Calu3 (cell line): ENCODE data around the gene TNF. TPM values are rescaled to one million over a fixed set of nuclear protein-coding genes. Genes with fewer than 3 reads are reported as not detected.
A peak's percentile ranks its signal among the peaks of the same experiment; 100 is the strongest.

Source experiments
- BruUV-seq: library from RNA; stranded (reverse); fragments of 400-500 nt; replicated peaks from 2 replicates; lab custom pipeline; 2021; lab: Mats Ljungman, UMichigan
- CTCF ChIA-PET: fragments of 300-600 bp; sonication (Branson Sonifier 250); formaldehyde crosslinking; loops from one replicate; lab custom pipeline; 2022; ENCODE audit warnings: antibody characterized with exemption; lab: Charles Lee
- DNase-seq: peaks from one replicate; pipeline ENCODE4 v3.0.0; 2022
- H3K27ac Mint-ChIP-seq: one replicate; pipeline ENCODE4 v1.8.0; 2022; ENCODE audit warnings: mixed read lengths; ENCODE audit not compliant: unreplicated experiment
- H3K27me3 Mint-ChIP-seq: one replicate; pipeline ENCODE4 v1.8.0; 2022; ENCODE audit warnings: mixed read lengths; ENCODE audit not compliant: unreplicated experiment
- H3K36me3 Mint-ChIP-seq: one replicate; pipeline ENCODE4 v1.8.0; 2022; ENCODE audit warnings: mild to moderate bottlenecking, moderate library complexity, mixed read lengths; ENCODE audit not compliant: insufficient read depth, unreplicated experiment
- H3K4me1 Mint-ChIP-seq: one replicate; pipeline ENCODE4 v1.8.0; 2022; ENCODE audit warnings: mild to moderate bottlenecking, low read depth, mixed read lengths; ENCODE audit not compliant: unreplicated experiment
- H3K4me3 Mint-ChIP-seq: one replicate; pipeline ENCODE4 v1.8.0; 2022; ENCODE audit warnings: mild to moderate bottlenecking, low read depth, moderate library complexity, mixed read lengths; ENCODE audit not compliant: unreplicated experiment
- H3K9me3 Mint-ChIP-seq: one replicate; pipeline ENCODE4 v1.8.0; 2022; ENCODE audit warnings: low read depth, mixed read lengths; ENCODE audit not compliant: unreplicated experiment
- intact Hi-C: fragments of 100-400 bp; cut with micrococcal nuclease; formaldehyde crosslinking; loops from one replicate; pipeline ENCODE4 v1.10.0; 2022; ENCODE audit not compliant: unreplicated experiment
- total RNA-seq: library from RNA; stranded (reverse); gene quantifications from 2 replicates; pipeline ENCODE4 v1.2.3, GENCODE V29; 2022
- TF ChIP-seq, protein P1 (sequence below): fragments of 200-600 bp; IDR thresholded peaks from one replicate; pipeline ENCODE4 v1.8.0; 2022; ENCODE audit warnings: antibody characterized with exemption; ENCODE audit not compliant: unreplicated experiment

The TNF gene
- total RNA-seq, 1 experiment from 2014 or later: 0.68 TPM

DNA sequence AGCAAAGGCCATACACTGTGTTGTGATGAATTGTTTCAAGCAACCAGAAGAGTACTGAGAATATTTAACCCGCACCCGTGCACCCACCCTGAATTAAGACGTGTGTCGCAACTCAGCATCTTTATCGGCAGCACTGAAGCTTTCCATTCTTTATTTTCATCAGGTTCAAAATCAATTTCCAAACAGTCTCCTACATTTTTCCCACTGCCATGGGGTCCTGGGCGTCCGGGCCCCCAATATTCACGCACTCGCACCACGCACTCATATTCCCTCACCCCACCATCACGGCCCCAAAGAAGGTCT, 5.0 kb downstream of the TNF start:
- TF ChIP-seq, protein P1, sequence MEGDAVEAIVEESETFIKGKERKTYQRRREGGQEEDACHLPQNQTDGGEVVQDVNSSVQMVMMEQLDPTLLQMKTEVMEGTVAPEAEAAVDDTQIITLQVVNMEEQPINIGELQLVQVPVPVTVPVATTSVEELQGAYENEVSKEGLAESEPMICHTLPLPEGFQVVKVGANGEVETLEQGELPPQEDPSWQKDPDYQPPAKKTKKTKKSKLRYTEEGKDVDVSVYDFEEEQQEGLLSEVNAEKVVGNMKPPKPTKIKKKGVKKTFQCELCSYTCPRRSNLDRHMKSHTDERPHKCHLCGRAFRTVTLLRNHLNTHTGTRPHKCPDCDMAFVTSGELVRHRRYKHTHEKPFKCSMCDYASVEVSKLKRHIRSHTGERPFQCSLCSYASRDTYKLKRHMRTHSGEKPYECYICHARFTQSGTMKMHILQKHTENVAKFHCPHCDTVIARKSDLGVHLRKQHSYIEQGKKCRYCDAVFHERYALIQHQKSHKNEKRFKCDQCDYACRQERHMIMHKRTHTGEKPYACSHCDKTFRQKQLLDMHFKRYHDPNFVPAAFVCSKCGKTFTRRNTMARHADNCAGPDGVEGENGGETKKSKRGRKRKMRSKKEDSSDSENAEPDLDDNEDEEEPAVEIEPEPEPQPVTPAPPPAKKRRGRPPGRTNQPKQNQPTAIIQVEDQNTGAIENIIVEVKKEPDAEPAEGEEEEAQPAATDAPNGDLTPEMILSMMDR: no peak
- H3K4me3 Mint-ChIP-seq: peak overlapping the region; percentile 91

DNA sequence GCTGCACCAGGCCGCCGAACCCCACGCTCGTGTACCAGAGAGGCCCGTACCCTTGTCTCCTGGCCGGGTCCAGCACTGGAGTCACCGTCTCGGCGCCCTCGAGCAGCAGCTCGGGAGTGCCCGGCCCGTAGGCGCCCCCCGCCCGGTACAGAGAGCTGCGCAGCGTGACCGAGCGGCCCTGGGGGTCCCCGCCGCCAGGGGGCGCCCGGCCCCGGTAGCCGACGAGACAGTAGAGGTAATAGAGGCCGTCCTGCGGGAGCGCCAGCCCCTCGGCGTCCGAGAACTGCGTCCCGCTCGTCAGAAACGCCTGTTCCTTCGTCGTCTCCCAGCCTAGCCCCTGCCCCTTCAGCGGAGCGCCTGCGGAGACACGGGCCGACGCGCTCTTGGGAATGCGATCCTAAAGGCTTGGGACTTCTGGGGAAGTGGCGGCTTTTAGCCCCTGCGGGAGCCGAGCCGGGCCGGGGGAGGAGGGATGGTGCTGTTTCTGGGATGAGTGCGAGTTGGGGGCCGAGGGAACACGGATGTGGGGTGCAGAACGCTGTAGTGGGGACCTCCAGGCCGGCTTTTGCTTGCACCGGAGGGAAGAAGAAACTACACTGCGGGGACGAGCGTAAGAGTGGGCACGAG, 5.6 kb downstream of the TNF start:
- peak; percentile 98 for DNase-seq
- peak overlapping the region; percentile 43 for H3K27ac Mint-ChIP-seq
- peaks cover 33% of the 10 kb centered on the region for H3K27me3 Mint-ChIP-seq
- peaks cover 26% of the 10 kb centered on the region for H3K4me1 Mint-ChIP-seq
- TF ChIP-seq, protein P1: peak; percentile 100
- peak overlapping the region; percentile 91 for H3K4me3 Mint-ChIP-seq
- no TSS peak for BruUV-seq
- intact Hi-C loops: loop anchor here (1.0 kb wide), 1 partner anchor 17 kb away; no protein-coding TSS in a partner anchor
- H3K9me3 Mint-ChIP-seq: no peaks in the 10 kb centered on the region
- peaks cover 13% of the 10 kb centered on the region for H3K36me3 Mint-ChIP-seq
- CTCF ChIA-PET: interaction anchor here (0.6 to 2.3 kb wide), 8 partner anchors 17 to 307 kb away, joined by 3 to 34 read pairs (median 6); partner anchors contain the start of genes DDX39B, MICB and NFKBIL1

More for the DNA sequence above, 5.0 kb downstream of the TNF start:
- Mint-ChIP-seq H3K27ac (peak overlapping the region; percentile 43), H3K4me1 (peaks cover 26% of the 10 kb centered on the region), H3K9me3 (no peaks in the 10 kb centered on the region), H3K27me3 (peaks cover 38% of the 10 kb centered on the region), H3K36me3 (peaks cover 13% of the 10 kb centered on the region)
- intact Hi-C loops: no loop called here
- DNase-seq: no peak
- BruUV-seq: no TSS peak
- CTCF ChIA-PET: interaction anchor here (1.4 to 2.3 kb wide), 4 partner anchors 17 to 82 kb away, joined by 3 to 34 read pairs (median 6); partner anchors contain the start of genes DDX39B and MICB

DNA sequence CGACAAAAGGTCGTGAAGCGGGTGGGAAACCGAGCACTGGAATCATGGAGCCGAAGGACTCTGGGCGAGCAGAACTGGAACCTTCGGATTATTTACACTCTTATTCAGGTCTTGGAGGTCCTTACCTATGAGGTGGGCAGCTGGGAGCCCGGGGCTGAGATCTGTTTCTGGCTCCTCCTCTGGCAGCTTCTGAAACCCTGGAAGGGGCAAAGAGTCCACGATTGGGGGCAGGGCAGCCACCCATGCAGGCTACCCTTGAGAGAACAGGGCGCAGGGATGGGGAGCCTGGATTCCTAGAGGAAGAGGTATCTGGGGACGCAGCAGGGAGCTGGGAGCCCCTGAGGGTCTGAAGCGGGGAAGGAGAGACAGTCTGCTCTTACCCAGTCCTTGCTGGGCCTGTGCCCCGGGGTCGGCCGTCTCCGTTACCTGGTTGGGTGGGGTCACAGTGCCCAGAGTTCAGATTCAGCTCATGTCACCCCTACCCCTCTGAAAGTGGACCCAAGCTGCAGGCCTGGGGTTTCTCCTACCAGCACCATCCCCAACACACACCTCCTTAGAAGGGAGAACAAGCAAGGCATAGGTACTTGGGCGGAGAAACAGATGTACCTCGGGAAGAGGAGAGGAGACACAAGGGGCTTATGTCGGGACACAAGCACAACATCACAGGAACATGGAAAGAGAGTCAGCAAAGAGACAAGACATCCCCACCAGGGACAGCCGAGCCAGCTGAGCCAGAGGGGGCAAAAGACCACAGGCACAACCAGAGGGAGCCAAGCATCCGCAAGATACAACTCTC, 6.3 kb downstream of the TNF start:
- BruUV-seq: no TSS peak
- Mint-ChIP-seq H3K4me3 (peak overlapping the region; percentile 91), H3K4me1 (peaks cover 26% of the 10 kb centered on the region), H3K27ac (peak overlapping the region; percentile 43), H3K27me3 (peaks cover 26% of the 10 kb centered on the region), H3K36me3 (peaks cover 13% of the 10 kb centered on the region), H3K9me3 (no peaks in the 10 kb centered on the region)
- CTCF ChIA-PET: interaction anchor here (0.6 to 4.3 kb wide), 10 partner anchors 16 to 308 kb away, joined by 3 to 34 read pairs (median 6); partner anchors contain the start of genes DDX39B, MICB and NFKBIL1
- intact Hi-C loops: loop anchor here (1.0 kb wide), 1 partner anchor 17 kb away; no protein-coding TSS in a partner anchor
- peak; percentile 38 for DNase-seq
- TF ChIP-seq, protein P1: no peak

DNA sequence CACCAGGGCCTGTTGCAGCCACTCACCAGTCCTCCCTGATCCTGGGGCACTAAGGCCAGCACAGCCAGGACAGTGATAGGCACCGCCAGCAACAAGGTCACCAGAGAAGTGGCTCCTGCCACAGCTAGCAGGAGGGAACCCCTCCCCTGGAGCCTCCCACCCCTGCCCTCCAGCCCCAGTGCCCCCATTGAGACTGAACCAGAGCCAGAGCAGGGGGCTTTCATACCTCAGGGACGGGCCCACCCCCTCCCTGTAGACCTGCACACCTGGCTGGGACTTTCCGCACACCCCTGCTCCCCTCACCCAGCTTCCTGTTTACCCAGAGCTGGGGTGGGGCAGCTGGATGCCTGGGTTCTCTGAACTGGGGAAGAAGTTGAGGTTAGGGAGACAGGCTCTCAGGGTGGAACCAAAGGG, 6.9 kb downstream of the TNF start, which contains the start of gene LTB:
Gene LTB (minus strand): TSS at position 195 of the 414 bp plus-strand sequence. CDS start 7 bp downstream, at position 188.
- peak within 1 kb of the TSS; percentile 43 for H3K27ac Mint-ChIP-seq
- DNase-seq: no peak
- H3K27me3 Mint-ChIP-seq: peaks cover 29% of the 10 kb centered on the region
- peaks cover 13% of the 10 kb centered on the region for H3K36me3 Mint-ChIP-seq
- peak within 1 kb of the TSS; percentile 91 for H3K4me3 Mint-ChIP-seq
- intact Hi-C loops: no loop called here
- CTCF ChIA-PET: interaction anchor here (0.9 to 4.3 kb wide), 5 partner anchors 9 to 35 kb away, joined by 3 to 29 read pairs (median 6); partner anchors contain the start of gene NFKBIL1
- peaks cover 26% of the 10 kb centered on the region for H3K4me1 Mint-ChIP-seq
- no peaks in the 10 kb centered on the region for H3K9me3 Mint-ChIP-seq
- BruUV-seq: no TSS peak
- TF ChIP-seq, protein P1: no peak
